ENCODE data around the gene APMAP. TPM values are rescaled to one million over a fixed set of nuclear protein-coding genes. Genes with fewer than 3 reads are reported as not detected.
"Not testable (repeated sequence)": the region's sequence is repeated elsewhere in the genome, so short reads cannot be mapped to it uniquely, and the experiment has no call there.

Gene APMAP
- total RNA-seq, 2 donors from 2014 or later = 109 to 206 TPM

- ATAC-seq = no peak
- H3K27ac Mint-ChIP-seq = peak overlapping the region; percentile 97 to 98
- peaks cover 8% of the 10 kb centered on the region for H3K9me3 Mint-ChIP-seq
- DNase-seq (ENCODE audit: low spot score) = no peak
- peaks cover 21% of the 10 kb centered on the region for H3K36me3 Mint-ChIP-seq
- H3K4me1 Mint-ChIP-seq (ENCODE audit: low read depth in 2 of 2) = peaks cover 71 to 78% of the 10 kb centered on the region in 2 donors
- peak overlapping the region; percentile 91 for H3K4me3 Mint-ChIP-seq
- no peaks in the 10 kb centered on the region for H3K27me3 Mint-ChIP-seq
Observed at GRCh38 chr20:24950836-24951525, 41.6 kb downstream of the APMAP start.

GRCh38 chr20:24950128-24950835 lies 42.3 kb downstream of the APMAP start:
- Mint-ChIP-seq H3K36me3 (peaks cover 28% of the 10 kb centered on the region), H3K27me3 (no peaks in the 10 kb centered on the region), H3K27ac (peak overlapping the region; percentile 97 to 98), H3K9me3 (peaks cover 14% of the 10 kb centered on the region), H3K4me3 (peak overlapping the region; percentile 91), H3K4me1 (ENCODE audit: low read depth in 2 of 2) (peaks cover 72 to 80% of the 10 kb centered on the region in 2 donors)
- DNase-seq (ENCODE audit: low spot score) = no peak
- peak; percentile 4 to 52 for ATAC-seq

GRCh38 chr20:24949756-24950127 lies 42.8 kb downstream of the APMAP start:
- DNase-seq (ENCODE audit: low spot score) (peak; percentile 79), ATAC-seq (peak; percentile 56 to 61)
- Mint-ChIP-seq H3K4me3 (peak overlapping the region; percentile 91), H3K27ac (peak overlapping the region; percentile 97 to 98), H3K9me3 (peaks cover 18% of the 10 kb centered on the region), H3K36me3 (peaks cover 31% of the 10 kb centered on the region), H3K4me1 (ENCODE audit: low read depth in 2 of 2) (peaks cover 72 to 80% of the 10 kb centered on the region in 2 donors), H3K27me3 (no peaks in the 10 kb centered on the region)

GRCh38 chr20:24948939-24949679 lies 43.4 kb downstream of the APMAP start, which contains the start of gene CST7:
CST7 (plus strand) TSS chr20:24949269; CDS start chr20:24949506, 237 bp downstream.
- Mint-ChIP-seq H3K27me3 (no peaks in the 10 kb centered on the region), H3K4me1 (ENCODE audit: low read depth in 2 of 2) (peaks cover 75 to 81% of the 10 kb centered on the region in 2 donors), H3K27ac (peak within 1 kb of the TSS; percentile 97 to 98), H3K4me3 (peak within 1 kb of the TSS; percentile 91), H3K9me3 (peaks cover 20% of the 10 kb centered on the region), H3K36me3 (peaks cover 34% of the 10 kb centered on the region)
- DNase-seq (ENCODE audit: low spot score) = peak; percentile 92
- peak; percentile 89 to 90 for ATAC-seq

GRCh38 chr20:24948396-24948938 lies 44.1 kb downstream of the APMAP start:
- not testable (repeated sequence) for H3K27me3 Mint-ChIP-seq; ATAC-seq; DNase-seq (ENCODE audit: low spot score)
- Mint-ChIP-seq H3K9me3 (peaks cover 20% of the 10 kb centered on the region), H3K36me3 (peaks cover 39% of the 10 kb centered on the region), H3K27ac (peak overlapping the region; percentile 97 to 98), H3K4me1 (ENCODE audit: low read depth in 2 of 2) (peaks cover 72 to 79% of the 10 kb centered on the region in 2 donors), H3K4me3 (peak overlapping the region; percentile 91)

GRCh38 chr20:24946376-24946775 lies 46.2 kb downstream of the APMAP start:
- H3K27me3 Mint-ChIP-seq; H3K4me3 Mint-ChIP-seq; DNase-seq (ENCODE audit: low spot score); ATAC-seq: not testable (repeated sequence)
- H3K4me1 Mint-ChIP-seq (ENCODE audit: low read depth in 2 of 2) = peaks cover 58 to 62% of the 10 kb centered on the region in 2 donors
- peaks cover 20% of the 10 kb centered on the region for H3K9me3 Mint-ChIP-seq
- H3K27ac Mint-ChIP-seq = peak overlapping the region; percentile 97 to 98
- H3K36me3 Mint-ChIP-seq = peaks cover 42% of the 10 kb centered on the region

GRCh38 chr20:24943731-24944130 lies 48.8 kb downstream of the APMAP start:
- Mint-ChIP-seq H3K27me3 (no peaks in the 10 kb centered on the region), H3K4me1 (ENCODE audit: low read depth in 2 of 2) (peaks cover 43 to 46% of the 10 kb centered on the region in 2 donors), H3K27ac (no peak overlapping the region), H3K4me3 (peak overlapping the region; percentile 19), H3K36me3 (peaks cover 47% of the 10 kb centered on the region), H3K9me3 (peaks cover 22% of the 10 kb centered on the region)
- DNase-seq (ENCODE audit: low spot score) (no peak), ATAC-seq (no peak)

GRCh38 chr20:24943196-24943595 lies 49.4 kb downstream of the APMAP start:
- no peak for ATAC-seq
- no peaks in the 10 kb centered on the region for H3K27me3 Mint-ChIP-seq
- H3K36me3 Mint-ChIP-seq = peaks cover 48% of the 10 kb centered on the region
- no peak for DNase-seq (ENCODE audit: low spot score)
- peak overlapping the region in 1 of 2 donors; percentile 9 for H3K27ac Mint-ChIP-seq
- peaks cover 40 to 42% of the 10 kb centered on the region in 2 donors for H3K4me1 Mint-ChIP-seq (ENCODE audit: low read depth in 2 of 2)
- H3K4me3 Mint-ChIP-seq = no peak overlapping the region
- H3K9me3 Mint-ChIP-seq = peaks cover 24% of the 10 kb centered on the region

GRCh38 chr20:24942679-24943078 lies 49.9 kb downstream of the APMAP start:
- Mint-ChIP-seq H3K27me3 (no peaks in the 10 kb centered on the region), H3K9me3 (peaks cover 23% of the 10 kb centered on the region), H3K4me3 (no peak overlapping the region), H3K36me3 (peaks cover 46% of the 10 kb centered on the region), H3K27ac (peak overlapping the region in 1 of 2 donors; percentile 9), H3K4me1 (ENCODE audit: low read depth in 2 of 2) (peaks cover 40% of the 10 kb centered on the region in 2 donors)
- DNase-seq (ENCODE audit: low spot score) = no peak
- ATAC-seq = no peak

- Mint-ChIP-seq H3K4me1 (ENCODE audit: low read depth in 2 of 2) (peaks cover 27 to 30% of the 10 kb centered on the region in 2 donors), H3K27ac (no peak overlapping the region), H3K4me3 (no peak overlapping the region), H3K36me3 (peaks cover 16% of the 10 kb centered on the region), H3K27me3 (no peaks in the 10 kb centered on the region), H3K9me3 (peaks cover 8% of the 10 kb centered on the region)
- no peak for DNase-seq (ENCODE audit: low spot score)
- ATAC-seq = no peak
Observed at GRCh38 chr20:24939036-24939435, 53.5 kb downstream of the APMAP start.

GRCh38 chr20:24938498-24938897 lies 54.1 kb downstream of the APMAP start:
- Mint-ChIP-seq H3K27ac (no peak overlapping the region), H3K27me3 (no peaks in the 10 kb centered on the region), H3K36me3 (peaks cover 12% of the 10 kb centered on the region), H3K4me1 (ENCODE audit: low read depth in 2 of 2) (peaks cover 25 to 27% of the 10 kb centered on the region in 2 donors), H3K9me3 (peaks cover 8% of the 10 kb centered on the region), H3K4me3 (no peak overlapping the region)
- no peak for DNase-seq (ENCODE audit: low spot score)
- no peak for ATAC-seq

GRCh38 chr20:24937579-24937978 lies 55.0 kb downstream of the APMAP start:
- DNase-seq (ENCODE audit: low spot score) (no peak), ATAC-seq (no peak)
- Mint-ChIP-seq H3K4me3 (no peak overlapping the region), H3K27ac (no peak overlapping the region), H3K27me3 (no peaks in the 10 kb centered on the region), H3K4me1 (ENCODE audit: low read depth in 2 of 2) (peaks cover 29 to 32% of the 10 kb centered on the region in 2 donors), H3K36me3 (peaks cover 12% of the 10 kb centered on the region), H3K9me3 (peaks cover 8% of the 10 kb centered on the region)
